Measurements from ENCODE around the gene AP5B1. TPM values are rescaled to one million over a fixed set of nuclear protein-coding genes. Genes with fewer than 3 reads are reported as not detected.

AP5B1 gene
- total and polyA plus RNA-seq, 8 donors: 3.6 to 44.9 (median 12.4) TPM

DNA sequence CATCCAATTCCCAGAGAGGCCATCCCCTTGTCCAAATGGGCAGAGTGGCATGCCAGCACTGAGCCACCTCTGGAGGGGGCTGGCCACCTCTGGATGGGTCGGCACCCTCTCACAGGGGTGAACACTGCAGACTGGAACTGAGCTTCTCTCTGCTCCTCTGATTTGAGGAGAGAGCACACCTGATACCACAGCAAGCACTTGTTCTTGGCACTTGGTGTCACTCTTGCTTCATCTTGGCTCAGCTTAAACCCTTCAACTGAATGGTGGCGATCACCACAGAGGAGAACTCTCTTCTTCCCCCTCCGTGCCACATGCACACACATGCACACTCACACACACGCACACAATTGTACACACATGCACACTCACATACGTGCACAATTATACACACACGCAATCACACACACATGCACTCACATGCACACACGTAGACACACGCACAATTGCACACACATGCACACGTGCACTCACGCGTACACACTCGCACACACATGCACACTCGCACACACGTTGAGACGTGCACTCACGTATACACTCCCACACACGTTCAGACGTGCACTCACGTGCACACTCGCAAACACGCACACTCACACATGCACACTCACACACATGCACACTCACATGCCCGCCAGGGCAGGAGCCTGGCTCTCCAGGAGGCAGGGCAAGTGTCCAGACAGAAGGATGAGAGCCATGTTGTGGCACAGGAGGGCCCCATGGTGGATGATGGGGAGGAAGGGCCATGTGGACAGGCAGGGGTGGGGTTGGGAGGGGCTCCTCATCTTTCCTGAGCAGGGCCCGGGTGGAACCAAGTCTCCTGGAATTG lies 29.5 kb upstream of the AP5B1 start:
- no peaks in the 10 kb centered on the region for H3K9me3 ChIP-seq
- peaks cover 0 to 28% (median 14%) of the 10 kb centered on the region in 3 donors for H3K27me3 ChIP-seq
- H3K4me1 ChIP-seq: peaks cover 0 to 14% (median 12%) of the 10 kb centered on the region in 4 donors
- intact Hi-C loops (cut with DNase I; ENCODE audit: low total_unique reads): loop anchor here (5.0 kb wide), 1 partner anchor 33 kb away; no protein-coding TSS in a partner anchor
- TF ChIP-seq EP300 (IDR thresholded peaks at IDR 0.05) (no peak), CTCF (IDR thresholded peaks at IDR 0.05) (no peak), POLR2AphosphoS5 (IDR thresholded peaks at IDR 0.05) (no peak), POLR2A (IDR thresholded peaks at IDR 0.05) (no peak)
- H3K4me3 ChIP-seq: no peak overlapping the region
- 79 to 84% (median 84%) methylated on average over 23 of the region's 23 CpGs for WGBS, 5 donors
- DNase-seq: no peak
- peaks cover 0 to 5% (median 2%) of the 10 kb centered on the region in 4 donors for H3K36me3 ChIP-seq
- H3K27ac ChIP-seq: no peak overlapping the region

DNA sequence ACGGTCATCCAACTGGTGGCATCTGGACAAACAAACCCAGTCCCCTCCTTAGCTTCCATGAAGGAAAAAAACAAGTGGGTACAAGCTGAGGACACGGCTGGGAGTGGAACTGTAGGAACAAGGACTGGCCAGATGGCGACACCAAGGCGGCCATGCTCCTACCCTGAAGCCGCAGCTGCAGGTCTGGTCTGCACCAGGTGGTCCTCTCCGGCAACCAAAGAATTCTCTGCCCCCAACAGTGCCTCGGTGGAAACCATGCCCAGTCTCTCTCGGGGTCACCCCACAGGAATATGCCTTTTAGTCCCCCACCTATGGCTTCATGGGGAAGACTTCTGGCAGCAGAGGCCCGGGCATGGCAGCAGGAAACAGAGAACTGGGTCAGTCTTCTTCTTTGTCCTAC lies 28.7 kb upstream of the AP5B1 start:
- Histone ChIP-seq H3K9me3 (no peaks in the 10 kb centered on the region), H3K4me1 (peaks cover 0 to 8% (median 6%) of the 10 kb centered on the region in 4 donors), H3K27me3 (peaks cover 0 to 36% (median 15%) of the 10 kb centered on the region in 3 donors), H3K27ac (no peak overlapping the region), H3K4me3 (no peak overlapping the region), H3K36me3 (no peaks in the 10 kb centered on the region)
- 71 to 90% (median 77%) methylated on average over 9 of the region's 9 CpGs for WGBS, 5 donors
- no peak for DNase-seq
- intact Hi-C loops (cut with DNase I; ENCODE audit: low total_unique reads): no loop called here
- TF ChIP-seq CTCF (IDR thresholded peaks at IDR 0.05) (no peak), EP300 (IDR thresholded peaks at IDR 0.05) (no peak), POLR2A (IDR thresholded peaks at IDR 0.05) (no peak), POLR2AphosphoS5 (IDR thresholded peaks at IDR 0.05) (no peak)

- Histone ChIP-seq H3K27ac (no peak overlapping the region), H3K4me3 (no peak overlapping the region), H3K36me3 (no peaks in the 10 kb centered on the region), H3K4me1 (peaks cover 0 to 1% (median 0%) of the 10 kb centered on the region in 4 donors), H3K9me3 (no peaks in the 10 kb centered on the region), H3K27me3 (peaks cover 2 to 42% (median 22%) of the 10 kb centered on the region in 3 donors)
- TF ChIP-seq POLR2AphosphoS5 (IDR thresholded peaks at IDR 0.05) (no peak), POLR2A (IDR thresholded peaks at IDR 0.05) (no peak), CTCF (IDR thresholded peaks at IDR 0.05) (no peak)
- intact Hi-C loops (cut with DNase I; ENCODE audit: low total_unique reads): no loop called here
- no peak for DNase-seq
- 63 to 72% (median 69%) methylated on average over 18 to 20 of the region's 20 CpGs for WGBS, 5 donors
These were observed 28.1 kb upstream of the AP5B1 start for GRCh38 chr11:65808744-65809341.

GRCh38 chr11:65806979-65807378 lies 26.2 kb upstream of the AP5B1 start:
- no peak overlapping the region for H3K4me3 ChIP-seq
- H3K9me3 ChIP-seq: no peaks in the 10 kb centered on the region
- no peak for TF ChIP-seq POLR2AphosphoS5 (IDR thresholded peaks at IDR 0.05)
- TF ChIP-seq POLR2A (IDR thresholded peaks at IDR 0.05): no peak
- TF ChIP-seq EP300 (IDR thresholded peaks at IDR 0.05): no peak
- no peak for TF ChIP-seq CTCF (IDR thresholded peaks at IDR 0.05)
- no peaks in the 10 kb centered on the region for H3K4me1 ChIP-seq
- no peak for DNase-seq
- WGBS, 5 donors: 58 to 70% (median 62%) methylated on average over 6 of the region's 6 CpGs
- H3K36me3 ChIP-seq: no peaks in the 10 kb centered on the region
- H3K27me3 ChIP-seq: peaks cover 6 to 61% (median 31%) of the 10 kb centered on the region in 3 donors
- intact Hi-C loops (cut with DNase I; ENCODE audit: low total_unique reads): no loop called here
- no peak overlapping the region for H3K27ac ChIP-seq
